GM04503 (cell line): ENCODE measurements around the gene FRY.

Experiments used
- DNase-seq: peaks from one replicate; pipeline ENCODE4 v3.0.0-alpha.2; 2012; ENCODE audit warnings: low read depth

FRY gene

GRCh38 chr13:32016631-32017030 is 14.9 kb upstream of the FRY start:
- no peak for DNase-seq

GRCh38 chr13:32017474-32017873 is 14.1 kb upstream of the FRY start:
- no peak for DNase-seq

DNA sequence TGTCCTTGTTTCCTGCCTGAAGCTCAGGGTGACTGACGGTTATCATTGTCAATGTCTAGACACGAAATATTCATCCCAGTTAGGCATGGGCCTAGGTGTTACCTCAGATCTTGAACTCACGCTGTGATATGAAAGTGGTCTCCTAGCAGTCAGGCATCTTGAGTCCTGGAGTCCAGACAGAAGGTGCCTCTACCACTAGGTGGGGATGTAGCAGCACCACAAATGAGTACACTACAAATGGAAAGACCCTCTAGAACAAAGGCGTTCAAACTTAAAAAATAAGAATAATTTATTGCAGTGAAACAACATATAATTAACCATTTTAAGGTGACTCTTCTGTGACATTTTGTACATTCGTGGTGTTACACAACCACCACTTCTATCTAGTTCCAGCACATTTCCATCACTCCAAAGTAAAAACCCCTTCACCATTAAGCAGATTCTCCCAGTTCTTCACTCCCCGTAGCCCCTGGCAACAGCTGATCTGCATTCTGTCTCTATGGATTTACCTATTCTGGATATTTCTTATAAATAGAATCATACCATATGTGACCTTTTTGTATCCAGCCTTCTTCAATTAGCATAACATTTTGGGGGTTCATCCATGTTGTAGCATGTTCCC is 11.9 kb upstream of the FRY start:
- DNase-seq = no peak

GRCh38 chr13:32021785-32022184 is 9.8 kb upstream of the FRY start:
- no peak for DNase-seq

GRCh38 chr13:32022311-32022710 is 9.3 kb upstream of the FRY start:
- DNase-seq = no peak

GRCh38 chr13:32023096-32023495 is 8.5 kb upstream of the FRY start:
- DNase-seq = no peak

GRCh38 chr13:32023698-32024097 is 7.9 kb upstream of the FRY start:
- no peak for DNase-seq

GRCh38 chr13:32024750-32025149 is 6.8 kb upstream of the FRY start:
- no peak for DNase-seq

DNA sequence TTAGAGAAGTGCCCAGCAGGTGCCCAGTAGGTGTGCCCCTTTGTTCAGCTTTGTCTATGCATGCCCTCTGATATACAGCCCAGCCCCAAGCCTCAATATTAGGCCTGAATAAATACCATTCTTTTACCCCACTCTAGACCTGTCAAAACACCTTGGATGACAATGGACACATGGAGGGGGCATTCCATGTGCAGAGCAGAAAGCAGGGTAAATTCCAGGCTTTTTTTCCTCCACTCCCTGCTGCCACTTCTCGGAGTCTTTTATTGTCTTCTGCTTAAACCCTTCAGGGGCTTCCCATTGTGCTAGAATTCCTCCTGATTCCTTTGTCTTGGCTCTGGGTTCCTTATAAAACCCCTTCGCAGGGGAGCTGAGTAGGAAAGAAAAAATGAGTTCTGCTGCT is 5.8 kb upstream of the FRY start:
- no peak for DNase-seq

- DNase-seq = no peak
Measured at GRCh38 chr13:32026623-32027022, 5.0 kb upstream of the FRY start.

GRCh38 chr13:32028711-32029110 is 2.9 kb upstream of the FRY start:
- no peak for DNase-seq

DNA sequence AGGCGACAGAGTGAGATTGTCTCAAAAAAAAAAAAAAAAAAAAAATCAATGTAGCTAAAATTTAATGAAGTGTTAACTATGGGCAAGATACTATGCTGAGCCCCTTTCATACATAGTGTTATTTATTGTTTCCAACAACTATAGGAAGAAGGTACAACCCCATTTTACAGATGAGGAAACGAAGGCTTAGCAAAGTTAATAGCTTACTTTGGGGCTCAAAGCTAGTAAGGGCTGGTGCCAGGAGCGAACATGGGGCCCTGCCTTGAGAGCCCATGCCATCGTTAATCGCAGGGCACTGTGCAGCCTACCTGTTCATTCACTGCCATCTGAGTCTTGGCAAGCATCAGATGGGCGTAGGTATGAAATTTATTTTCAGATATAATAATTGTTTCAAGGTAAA is 1.9 kb upstream of the FRY start:
- DNase-seq = no peak

DNA sequence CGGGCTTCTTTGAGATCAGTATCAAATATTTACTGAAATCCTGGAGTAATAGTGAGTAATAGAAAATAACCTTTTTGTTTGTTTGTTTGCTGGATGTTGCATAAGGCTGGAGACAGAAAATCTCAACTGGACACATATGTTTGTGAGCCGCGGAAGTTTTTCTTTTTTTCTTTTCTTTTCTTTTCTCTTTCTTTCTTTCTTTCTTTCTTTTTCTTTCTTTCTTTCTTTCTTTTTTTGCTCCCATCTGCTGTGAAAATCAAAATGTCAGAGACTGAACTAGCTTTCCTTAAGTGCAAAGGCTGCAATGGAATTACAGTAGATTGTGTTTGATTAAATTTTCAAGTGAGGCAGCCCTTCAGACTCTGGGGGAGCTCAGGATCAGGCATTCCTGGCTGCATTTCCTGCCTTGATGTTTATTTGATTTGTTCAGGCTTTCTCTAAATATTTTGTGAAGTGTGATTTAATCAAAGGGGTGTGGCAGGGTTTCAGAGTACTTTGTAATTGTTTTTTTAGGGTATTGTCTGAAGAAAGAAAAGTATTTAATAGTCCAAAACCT is 319 bp downstream of the FRY start:
- no peak for DNase-seq

DNA sequence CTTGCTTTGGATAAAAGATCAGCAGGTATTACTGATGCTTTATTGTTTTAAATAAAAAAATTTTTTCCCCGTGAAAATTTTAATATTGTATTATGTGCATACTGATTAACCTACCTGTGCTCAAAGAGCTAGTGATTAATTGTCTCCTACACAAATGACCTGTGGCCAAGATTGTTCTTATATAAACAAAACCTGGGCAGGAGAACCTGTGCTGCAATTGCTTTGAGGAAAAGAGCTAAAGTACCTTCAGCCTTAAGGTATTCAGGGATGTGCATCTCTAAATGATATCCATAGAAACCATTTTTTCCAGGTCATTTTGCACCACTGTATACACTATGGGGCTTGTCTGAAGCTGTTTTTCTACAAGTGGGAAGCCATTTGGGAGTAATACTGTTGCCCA is 1.2 kb downstream of the FRY start:
- DNase-seq = no peak

- no peak for DNase-seq
Measured at GRCh38 chr13:32033744-32034143, 2.2 kb downstream of the FRY start.

- DNase-seq = no peak
Measured at GRCh38 chr13:32035716-32036115, 4.1 kb downstream of the FRY start.

DNA sequence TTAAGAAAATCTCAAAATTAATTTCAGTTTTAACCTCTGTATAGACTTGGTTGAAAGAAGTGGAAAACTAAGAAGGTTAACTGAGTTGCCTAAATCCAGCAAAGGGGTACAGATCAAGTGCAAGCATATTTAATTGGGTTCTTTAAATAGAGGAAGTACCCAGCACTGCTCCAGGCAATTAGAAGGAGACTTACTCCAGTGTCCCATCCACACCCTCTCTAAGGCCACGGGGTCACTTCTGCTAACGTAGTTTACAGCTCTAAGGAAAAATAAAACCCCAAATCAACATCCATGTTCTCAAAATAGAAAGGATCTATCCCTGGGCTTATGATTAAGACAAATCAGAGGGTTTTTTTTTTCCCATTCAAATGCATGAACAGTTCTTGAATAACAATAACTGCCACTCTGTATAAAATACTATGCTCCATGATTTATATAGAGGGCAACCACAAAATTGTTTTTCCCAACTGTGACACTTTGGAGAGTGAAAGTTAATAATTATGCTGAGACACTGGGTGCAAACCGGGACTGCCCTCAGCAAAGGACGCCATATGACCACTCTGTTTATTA is 4.6 kb downstream of the FRY start:
- DNase-seq = no peak

DNA sequence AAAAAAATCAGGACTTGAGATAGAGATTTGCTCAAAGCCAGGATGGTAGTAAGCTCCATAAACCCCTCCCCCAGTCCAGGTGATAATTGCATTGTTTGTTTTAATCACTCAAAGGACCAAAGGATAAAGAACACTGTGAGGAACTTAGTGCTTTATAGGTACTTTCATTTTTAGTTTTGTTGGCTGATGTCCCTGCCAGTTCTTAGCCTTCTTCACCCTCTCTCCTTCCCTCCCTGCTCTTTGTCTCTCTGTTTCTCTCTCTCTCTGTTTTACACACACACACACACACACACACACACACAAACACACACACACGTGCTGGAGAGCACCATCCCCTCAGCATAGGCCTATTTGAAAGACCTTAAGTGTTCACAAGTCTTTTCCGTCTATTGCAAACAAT is 5.2 kb downstream of the FRY start:
- DNase-seq = no peak

- DNase-seq = no peak
Measured at GRCh38 chr13:32037471-32037870, 5.9 kb downstream of the FRY start.

DNA sequence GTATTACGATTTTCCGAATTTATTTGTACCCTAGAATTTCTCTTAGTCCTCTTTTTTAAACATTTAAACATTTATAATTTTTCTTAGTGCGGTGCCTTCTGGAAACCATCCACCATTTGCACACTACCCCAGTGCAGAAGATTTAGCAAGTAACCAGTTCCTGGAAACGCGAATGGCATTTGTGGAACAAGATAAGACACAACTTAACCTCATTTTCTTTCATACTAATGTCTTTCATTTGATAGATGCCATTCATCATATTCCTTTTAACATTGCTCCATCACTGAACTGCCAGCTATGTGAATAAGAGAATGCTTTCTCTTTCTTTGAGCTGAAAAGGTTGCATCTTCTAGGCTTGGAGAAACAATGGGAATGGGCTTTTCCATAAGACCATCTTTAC is 6.8 kb downstream of the FRY start:
- DNase-seq = no peak

DNA sequence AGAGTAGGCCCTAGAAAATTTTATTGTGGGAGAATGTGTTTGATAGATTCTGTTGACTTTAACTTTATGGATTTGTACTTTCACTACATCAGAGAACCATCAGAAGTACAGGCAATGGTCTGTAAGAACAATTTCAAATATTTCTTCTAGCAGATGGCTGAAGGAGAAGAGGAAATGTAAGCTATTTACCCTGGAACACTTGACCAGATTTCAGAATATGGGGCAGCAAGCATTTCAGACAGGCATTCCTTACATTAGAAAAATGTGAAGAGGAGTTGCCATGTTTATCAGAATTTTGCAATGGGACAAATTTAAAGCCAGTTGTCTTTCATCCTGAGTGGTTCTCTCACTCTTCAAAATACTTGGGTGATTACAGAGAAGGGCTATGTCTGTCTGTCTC is 7.5 kb downstream of the FRY start:
- DNase-seq = no peak

GRCh38 chr13:32039528-32039927 is 8.0 kb downstream of the FRY start:
- no peak for DNase-seq

GRCh38 chr13:32040052-32040642 is 8.6 kb downstream of the FRY start:
- no peak for DNase-seq

DNA sequence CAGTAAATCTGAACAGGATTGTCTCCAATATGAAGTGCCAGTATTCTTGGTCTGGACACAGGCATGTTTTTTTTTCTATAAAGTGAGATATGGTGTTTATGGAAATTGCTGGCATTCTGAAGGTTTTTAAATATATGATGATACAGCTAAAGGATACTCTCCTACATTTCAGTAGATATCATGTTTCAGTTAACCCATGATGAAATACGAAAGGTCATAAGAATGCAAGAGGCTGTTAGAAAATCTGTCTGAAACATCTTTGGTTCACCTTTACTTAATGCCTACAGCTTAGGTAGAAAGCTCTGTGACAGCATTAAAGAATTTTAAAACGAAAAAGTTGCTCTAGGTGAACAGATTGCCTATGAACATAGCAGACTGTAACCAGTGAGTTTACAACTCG is 9.1 kb downstream of the FRY start:
- no peak for DNase-seq
